LNCAP (cell line): ENCODE measurements around the gene RAB13.

Experiments
- CTCF ChIP-seq: fragments of 450-650 bp; IDR thresholded peaks from 2 replicates; pipeline ENCODE4 v1.5.1; 2017; ENCODE audit warnings: mild to moderate bottlenecking

The RAB13 gene

DNA sequence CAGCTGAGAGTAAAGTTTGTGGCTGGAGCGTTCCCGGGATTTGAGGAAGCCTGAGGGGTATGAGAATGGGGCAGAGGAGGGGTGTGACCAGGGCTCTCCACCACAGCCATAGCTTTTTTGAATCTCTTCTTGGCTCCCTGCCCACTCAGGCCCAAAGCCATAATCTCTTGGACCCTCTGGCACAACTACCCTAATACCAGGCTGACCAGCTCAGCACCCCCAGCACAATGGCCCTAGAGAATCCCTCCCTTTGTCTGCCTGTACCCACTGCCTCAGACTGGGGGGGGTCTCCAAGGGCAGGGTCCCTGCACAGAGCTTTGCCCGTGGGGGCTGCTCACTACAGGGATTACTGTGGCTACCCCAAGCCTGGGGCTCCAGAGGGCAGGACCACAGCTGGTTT, 47.1 kb downstream of the RAB13 start:
- no peak for TF ChIP-seq CTCF

GRCh38 chr1:153937331-153937730, 48.8 kb downstream of the RAB13 start:
- no peak for TF ChIP-seq CTCF

DNA sequence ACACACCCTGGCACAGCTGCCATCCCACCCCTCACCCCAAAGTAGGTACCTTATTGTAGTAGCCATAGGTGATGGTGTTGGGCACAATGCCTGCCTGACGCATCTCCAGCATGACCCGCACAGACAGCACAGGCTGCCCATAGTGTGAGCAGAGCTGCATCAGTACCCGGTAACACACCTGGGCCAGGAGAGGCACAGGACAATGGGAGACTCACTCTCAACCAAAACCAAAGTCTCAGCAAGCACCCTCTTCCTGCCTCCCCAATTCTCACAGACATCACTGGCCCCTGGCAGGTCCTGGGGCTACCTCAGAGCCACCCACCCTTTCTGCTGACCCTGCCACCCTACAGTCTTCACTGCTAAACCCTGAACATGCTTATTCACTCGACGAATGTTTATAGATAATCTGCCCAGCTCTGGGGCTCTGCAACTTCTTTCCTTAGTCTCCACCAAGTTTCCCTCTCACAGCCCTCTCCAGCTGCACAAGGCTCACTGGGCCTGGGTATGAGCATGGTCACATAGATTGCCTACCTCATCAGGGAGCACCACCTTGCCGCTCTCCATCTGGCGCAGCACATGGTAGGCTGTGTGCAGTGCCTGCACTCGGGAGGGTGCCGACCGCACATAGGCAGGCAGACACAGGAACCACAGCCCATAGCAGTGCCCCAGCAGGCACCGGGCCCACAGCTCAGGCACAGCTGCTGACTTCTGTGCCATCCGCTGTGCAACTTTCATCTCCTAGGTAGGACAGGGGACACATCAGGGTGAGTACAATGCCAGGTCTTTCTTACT, 49.9 kb downstream of the RAB13 start:
- no peak for TF ChIP-seq CTCF

DNA sequence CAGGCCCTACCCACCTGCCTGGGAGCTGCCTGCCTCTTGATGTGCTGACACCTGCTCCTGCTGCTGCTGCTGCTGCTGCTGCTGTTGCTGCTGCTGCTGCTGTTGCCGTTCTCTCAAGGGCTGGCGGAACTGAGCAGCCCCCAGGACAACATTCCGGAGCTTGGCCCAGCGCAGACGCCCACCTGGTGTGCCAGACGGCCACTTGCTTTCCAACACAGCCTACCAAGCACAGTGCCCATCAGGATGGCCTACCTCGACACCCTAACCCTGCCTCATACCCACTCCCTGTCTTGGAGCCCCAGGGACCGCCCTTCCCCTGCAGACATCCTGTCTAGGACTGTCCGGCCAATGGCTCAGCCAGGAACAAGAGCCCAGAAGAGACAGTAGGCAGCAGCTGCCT, 51.4 kb downstream of the RAB13 start:
- TF ChIP-seq CTCF: no peak

GRCh38 chr1:153933955-153934354, 52.2 kb downstream of the RAB13 start:
- TF ChIP-seq CTCF: no peak

- TF ChIP-seq CTCF: no peak
Measured at GRCh38 chr1:153933430-153933829, 52.7 kb downstream of the RAB13 start.

DNA sequence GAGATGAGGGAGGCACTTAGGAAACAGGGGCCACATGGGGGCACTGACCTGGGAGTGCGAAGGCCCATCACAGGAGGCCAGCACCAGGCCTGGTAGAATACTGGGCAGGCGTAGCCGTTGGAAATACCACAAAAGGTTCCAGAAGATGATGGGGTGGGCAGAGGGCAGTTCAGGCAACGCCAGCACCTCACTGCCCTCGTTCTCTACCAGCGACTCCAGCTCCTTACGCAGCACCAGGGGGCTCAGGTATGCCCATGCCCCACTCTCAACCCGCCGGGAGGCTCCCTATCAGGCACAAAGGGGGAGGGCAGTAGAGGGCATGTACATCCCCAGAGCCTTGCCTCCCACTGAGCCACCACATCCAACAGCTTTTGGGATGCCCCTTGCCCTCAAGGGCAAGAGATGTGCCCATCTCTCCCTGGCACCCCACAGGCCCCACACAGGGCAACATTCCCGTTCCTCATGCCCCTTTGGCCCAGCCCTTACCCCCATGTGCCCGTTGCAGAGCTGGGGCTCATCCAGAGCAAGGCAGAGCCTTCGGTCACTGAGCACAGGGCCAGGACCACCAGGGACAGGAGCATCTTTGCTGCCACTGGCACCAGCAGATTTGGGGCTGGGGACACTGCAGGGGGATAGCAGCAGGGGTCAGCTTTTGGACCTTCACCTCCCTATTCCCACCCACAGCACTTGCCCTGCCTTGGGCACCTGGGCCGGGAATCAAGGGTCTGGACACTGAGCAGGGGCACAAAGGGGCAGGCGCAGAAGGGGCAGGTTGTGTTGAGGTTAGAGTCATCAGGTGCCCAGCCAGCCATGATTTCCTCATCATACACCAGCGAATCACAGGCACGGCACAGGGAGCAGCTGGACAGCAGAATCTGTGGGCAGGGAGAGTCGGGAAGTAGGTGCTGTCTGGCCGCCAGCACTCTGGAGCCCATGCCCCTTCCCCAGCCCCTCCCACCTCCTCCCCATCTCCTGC, 53.7 kb downstream of the RAB13 start:
- no peak for TF ChIP-seq CTCF
